Activated naive CD8-positive, alpha-beta T cell treated with anti-CD3 and anti-CD28 coated beads, Interleukin-2, amount 50 U/mL, for 16 hours (primary cell): Measurements from ENCODE around the gene PFDN2.
"Not testable (repeated sequence)": the region's sequence is repeated elsewhere in the genome, so short reads cannot be mapped to it uniquely, and the experiment has no call there.

Source experiments
- DNase-seq: peaks from one replicate; pipeline ENCODE4 v3.0.0-alpha.2; 2020; ENCODE audit warnings: low read depth, low spot score

The PFDN2 gene

GRCh38 chr1:161139766-161140165, 21.9 kb upstream of the PFDN2 start:
- DNase-seq = no peak

- no peak for DNase-seq
These were observed 20.6 kb upstream of the PFDN2 start for GRCh38 chr1:161138431-161138830.

- no peak for DNase-seq
These were observed 20.0 kb upstream of the PFDN2 start for GRCh38 chr1:161137881-161138280.

GRCh38 chr1:161133220-161133740, 15.4 kb upstream of the PFDN2 start:
- DNase-seq = no peak

GRCh38 chr1:161132410-161133219, 14.8 kb upstream of the PFDN2 start, which contains the start of gene DEDD:
Gene DEDD (minus strand): TSS chr1:161132667. CDS start chr1:161124462, 8,205 bp downstream.
- DNase-seq = peak; percentile 71

GRCh38 chr1:161131523-161132409, 13.9 kb upstream of the PFDN2 start:
- DNase-seq = no peak

GRCh38 chr1:161130266-161130665, 12.4 kb upstream of the PFDN2 start:
- DNase-seq = no peak

GRCh38 chr1:161128591-161129420, 11.0 kb upstream of the PFDN2 start:
- no peak for DNase-seq

- no peak for DNase-seq
These were observed 9.8 kb upstream of the PFDN2 start for GRCh38 chr1:161127649-161128048.

- no peak for DNase-seq
These were observed 5.1 kb upstream of the PFDN2 start for GRCh38 chr1:161122967-161123366.

- DNase-seq = no peak
These were observed 4.0 kb upstream of the PFDN2 start for GRCh38 chr1:161121834-161122233.

GRCh38 chr1:161121042-161121650, 3.3 kb upstream of the PFDN2 start:
- no peak for DNase-seq

- peak; percentile 50 for DNase-seq
These were observed 1.5 kb upstream of the PFDN2 start for GRCh38 chr1:161119092-161119903.

GRCh38 chr1:161115961-161116360, 1.9 kb downstream of the PFDN2 start:
- not testable (repeated sequence) for DNase-seq

GRCh38 chr1:161115132-161115711, 2.6 kb downstream of the PFDN2 start:
- no peak for DNase-seq

GRCh38 chr1:161114556-161114955, 3.3 kb downstream of the PFDN2 start:
- no peak for DNase-seq

GRCh38 chr1:161113915-161114314, 3.9 kb downstream of the PFDN2 start:
- no peak for DNase-seq

GRCh38 chr1:161111527-161111926, 6.3 kb downstream of the PFDN2 start:
- DNase-seq = no peak

- no peak for DNase-seq
These were observed 6.7 kb downstream of the PFDN2 start for GRCh38 chr1:161111117-161111516.

GRCh38 chr1:161106431-161106830, 11.4 kb downstream of the PFDN2 start:
- no peak for DNase-seq
